Neural crest cell (in vitro differentiated cells): ENCODE results near the gene CSF1R. TPM values are rescaled to one million over a fixed set of nuclear protein-coding genes. Genes with fewer than 3 reads are reported as not detected.

ENCODE experiments used
- DNase-seq: peaks from one replicate; pipeline ENCODE4 v3.0.0; 2021; ENCODE audit warnings: low read depth, mixed read lengths, low spot score
- H3K27ac Mint-ChIP-seq: one replicate; pipeline ENCODE4 v1.8.0; 2021; ENCODE audit warnings: mild to moderate bottlenecking, mixed read lengths; ENCODE audit not compliant: unreplicated experiment
- H3K27me3 Mint-ChIP-seq: 2 replicates; pipeline ENCODE4 v1.8.0; 2021; ENCODE audit warnings: low read depth, mild to moderate bottlenecking, mixed read lengths
- H3K36me3 Mint-ChIP-seq: 2 replicates; pipeline ENCODE4 v1.8.0; 2021; ENCODE audit warnings: low read depth, mild to moderate bottlenecking, mixed read lengths
- H3K4me1 Mint-ChIP-seq: 2 replicates; pipeline ENCODE4 v1.8.0; 2021; ENCODE audit warnings: mixed read lengths
- H3K4me3 Mint-ChIP-seq: one replicate; pipeline ENCODE4 v1.8.0; 2021; ENCODE audit warnings: mild to moderate bottlenecking, mixed read lengths
- H3K9me3 Mint-ChIP-seq: 2 replicates; pipeline ENCODE4 v1.8.0; 2021; ENCODE audit warnings: mixed read lengths
- total RNA-seq: library from RNA; stranded (reverse); gene quantifications from 2 replicates; pipeline ENCODE4 v1.2.1, GENCODE V29; 2021
- TF ChIP-seq, protein P1 (sequence below): fragments of 200-600 bp; sonication (generic); conservative IDR thresholded peaks from 2 replicates; pipeline ENCODE4 v1.5.0; 2021; ENCODE audit warnings: antibody characterized with exemption, mild to moderate bottlenecking

CSF1R gene
- total RNA-seq, 1 donor from 2014 or later: not detected

DNA sequence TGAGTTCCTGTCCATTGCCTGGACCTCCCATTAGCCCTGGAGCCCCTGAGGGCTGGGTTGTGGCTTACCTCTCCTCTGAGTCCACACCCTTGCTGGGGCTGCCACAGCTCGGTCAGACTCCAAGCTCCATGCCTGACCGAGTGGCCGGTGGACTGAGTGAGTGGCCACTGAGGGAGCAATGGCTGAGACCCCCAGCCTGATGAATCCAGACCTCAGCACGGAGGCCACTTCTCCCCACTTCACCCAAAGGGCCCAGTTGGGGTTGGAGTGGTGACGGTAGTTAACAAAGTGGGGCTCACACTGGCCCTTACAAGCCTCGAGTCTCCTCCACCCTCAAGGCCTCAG is 40.5 kb upstream of the CSF1R start:
- Mint-ChIP-seq H3K9me3 (no peaks in the 10 kb centered on the region), H3K4me1 (peaks cover 12% of the 10 kb centered on the region), H3K27me3 (no peaks in the 10 kb centered on the region), H3K4me3 (no peak overlapping the region), H3K36me3 (no peaks in the 10 kb centered on the region), H3K27ac (no peak overlapping the region)
- no peak for DNase-seq
- TF ChIP-seq, protein P1, sequence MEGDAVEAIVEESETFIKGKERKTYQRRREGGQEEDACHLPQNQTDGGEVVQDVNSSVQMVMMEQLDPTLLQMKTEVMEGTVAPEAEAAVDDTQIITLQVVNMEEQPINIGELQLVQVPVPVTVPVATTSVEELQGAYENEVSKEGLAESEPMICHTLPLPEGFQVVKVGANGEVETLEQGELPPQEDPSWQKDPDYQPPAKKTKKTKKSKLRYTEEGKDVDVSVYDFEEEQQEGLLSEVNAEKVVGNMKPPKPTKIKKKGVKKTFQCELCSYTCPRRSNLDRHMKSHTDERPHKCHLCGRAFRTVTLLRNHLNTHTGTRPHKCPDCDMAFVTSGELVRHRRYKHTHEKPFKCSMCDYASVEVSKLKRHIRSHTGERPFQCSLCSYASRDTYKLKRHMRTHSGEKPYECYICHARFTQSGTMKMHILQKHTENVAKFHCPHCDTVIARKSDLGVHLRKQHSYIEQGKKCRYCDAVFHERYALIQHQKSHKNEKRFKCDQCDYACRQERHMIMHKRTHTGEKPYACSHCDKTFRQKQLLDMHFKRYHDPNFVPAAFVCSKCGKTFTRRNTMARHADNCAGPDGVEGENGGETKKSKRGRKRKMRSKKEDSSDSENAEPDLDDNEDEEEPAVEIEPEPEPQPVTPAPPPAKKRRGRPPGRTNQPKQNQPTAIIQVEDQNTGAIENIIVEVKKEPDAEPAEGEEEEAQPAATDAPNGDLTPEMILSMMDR: no peak

DNA sequence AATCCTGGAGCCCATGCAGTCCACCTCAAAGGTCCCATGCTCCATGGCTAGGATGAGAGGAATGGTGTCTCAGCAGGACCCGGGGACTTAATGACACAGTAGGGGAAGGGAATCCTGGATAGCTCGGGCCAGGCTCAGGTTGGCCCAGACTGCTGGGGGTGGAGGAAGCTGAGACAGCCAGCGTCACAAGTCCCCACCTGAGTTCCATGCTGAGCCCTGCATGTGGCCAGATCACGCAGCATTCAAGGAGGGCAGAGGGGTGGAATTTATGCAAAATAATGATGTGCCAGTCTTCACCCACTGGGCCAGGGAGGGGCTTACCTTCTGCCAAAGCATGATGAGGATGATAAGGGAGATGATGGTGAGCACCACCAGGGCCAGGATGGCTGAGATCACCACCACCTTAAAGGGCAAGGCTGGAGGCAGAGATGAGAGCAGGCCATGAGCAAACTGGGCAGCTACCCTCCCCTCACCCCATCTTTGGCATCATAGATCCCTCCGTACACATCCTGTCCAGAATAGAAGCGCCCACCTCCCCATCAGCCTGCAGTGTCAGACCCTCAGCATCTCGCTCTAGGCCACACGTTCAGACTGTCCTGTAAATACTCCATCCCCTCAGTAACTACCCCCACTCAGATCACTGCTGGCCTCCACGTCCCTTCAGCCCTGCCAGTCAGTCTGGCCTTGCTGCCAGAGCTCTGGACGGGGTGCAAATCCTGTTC is 40.0 kb upstream of the CSF1R start:
- Mint-ChIP-seq H3K9me3 (no peaks in the 10 kb centered on the region), H3K4me3 (no peak overlapping the region), H3K36me3 (no peaks in the 10 kb centered on the region), H3K27me3 (no peaks in the 10 kb centered on the region), H3K4me1 (peaks cover 11% of the 10 kb centered on the region), H3K27ac (no peak overlapping the region)
- DNase-seq: no peak
- TF ChIP-seq, protein P1: no peak

DNA sequence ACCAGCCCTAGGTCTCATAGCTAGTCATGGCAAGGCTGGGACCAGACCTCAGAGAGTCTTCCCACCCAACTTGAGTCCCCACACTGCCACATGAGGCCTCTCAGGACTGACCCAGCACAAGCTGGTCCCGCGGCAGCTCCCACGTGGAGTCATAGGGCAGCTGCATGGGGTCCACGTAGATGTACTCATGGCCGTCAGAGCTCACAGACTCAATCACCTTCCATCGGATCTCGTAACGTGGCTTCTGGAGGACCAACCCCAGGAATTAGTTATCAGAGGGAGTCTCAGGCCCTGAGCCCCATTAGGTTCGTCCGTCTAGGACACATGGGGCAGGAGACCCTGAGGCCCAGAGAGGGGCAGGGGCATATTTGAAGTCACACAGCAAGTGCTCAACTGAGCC is 39.0 kb upstream of the CSF1R start:
- Mint-ChIP-seq H3K4me3 (no peak overlapping the region), H3K27ac (peak overlapping the region; percentile 19), H3K27me3 (no peaks in the 10 kb centered on the region), H3K9me3 (no peaks in the 10 kb centered on the region), H3K36me3 (no peaks in the 10 kb centered on the region), H3K4me1 (peaks cover 5% of the 10 kb centered on the region)
- TF ChIP-seq, protein P1: no peak
- no peak for DNase-seq

DNA sequence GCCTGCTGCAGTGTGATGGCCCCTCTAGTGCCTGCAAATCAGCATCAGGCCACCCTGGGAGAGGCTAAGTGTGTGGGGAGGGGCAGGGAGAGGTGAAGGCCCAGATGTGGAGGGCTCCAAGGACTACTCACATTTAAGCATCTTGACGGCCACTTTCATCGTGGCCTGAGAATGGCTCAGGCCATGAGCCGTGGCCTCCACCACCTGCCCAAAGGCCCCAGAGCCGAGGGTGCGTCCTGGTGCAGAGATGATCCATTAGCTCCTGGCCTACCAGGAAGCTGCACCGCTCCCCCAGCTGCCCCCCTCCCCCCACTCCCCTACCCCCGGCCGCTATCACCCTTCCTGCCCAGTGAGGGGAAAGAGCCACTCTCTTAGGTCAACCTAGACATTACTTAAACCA is 38.2 kb upstream of the CSF1R start:
- H3K27me3 Mint-ChIP-seq: no peaks in the 10 kb centered on the region
- DNase-seq: no peak
- peak overlapping the region; percentile 19 for H3K27ac Mint-ChIP-seq
- no peaks in the 10 kb centered on the region for H3K4me1 Mint-ChIP-seq
- H3K36me3 Mint-ChIP-seq: no peaks in the 10 kb centered on the region
- H3K9me3 Mint-ChIP-seq: no peaks in the 10 kb centered on the region
- no peak overlapping the region for H3K4me3 Mint-ChIP-seq
- TF ChIP-seq, protein P1: no peak

DNA sequence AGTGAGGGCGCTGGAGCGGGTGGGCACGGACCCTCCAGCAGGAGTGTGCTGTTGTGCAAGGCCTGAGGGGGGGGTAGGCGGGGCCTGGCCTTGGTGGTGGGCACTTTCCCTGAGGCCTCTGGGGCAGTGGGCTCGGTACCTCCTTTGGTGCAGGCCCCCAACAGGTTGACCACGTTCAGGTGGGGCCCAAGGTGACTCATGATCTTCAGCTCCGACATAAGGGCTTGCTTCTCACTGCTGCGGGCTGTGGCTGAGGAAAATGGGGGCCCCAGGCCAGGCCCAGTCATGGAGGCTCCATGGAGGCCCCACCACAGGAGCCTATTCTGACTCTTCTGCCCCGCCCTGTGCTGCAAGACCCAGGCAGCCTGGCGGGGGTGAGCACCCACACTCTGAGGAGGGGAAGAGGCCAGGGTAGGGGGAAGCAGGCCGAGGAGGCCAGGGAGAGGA is 37.8 kb upstream of the CSF1R start:
- DNase-seq: no peak
- Mint-ChIP-seq H3K9me3 (no peaks in the 10 kb centered on the region), H3K4me3 (no peak overlapping the region), H3K4me1 (no peaks in the 10 kb centered on the region), H3K27ac (no peak overlapping the region), H3K36me3 (no peaks in the 10 kb centered on the region), H3K27me3 (no peaks in the 10 kb centered on the region)
- TF ChIP-seq, protein P1: no peak
